ENCODE measurements around the gene EPAS1.

Gene EPAS1

GRCh38 chr2:46296840-46297545 lies at the start of gene EPAS1:
Gene EPAS1 (plus strand): TSS chr2:46297407. CDS start chr2:46297912, 505 bp downstream.
- DNase-seq (ENCODE audit: low spot score): peak; percentile 80

GRCh38 chr2:46248171-46248570 lies 49.0 kb upstream of the EPAS1 start:
- DNase-seq (ENCODE audit: low spot score): no peak

GRCh38 chr2:46249654-46250053 lies 47.6 kb upstream of the EPAS1 start:
- no peak for DNase-seq (ENCODE audit: low spot score)

- DNase-seq (ENCODE audit: low spot score): no peak
Measured at GRCh38 chr2:46252891-46253659, 44.1 kb upstream of the EPAS1 start.

- DNase-seq (ENCODE audit: low spot score): no peak
Measured at GRCh38 chr2:46254474-46254873, 42.7 kb upstream of the EPAS1 start.

GRCh38 chr2:46256563-46257142 lies 40.6 kb upstream of the EPAS1 start:
- DNase-seq (ENCODE audit: low spot score): no peak

GRCh38 chr2:46257476-46257875 lies 39.7 kb upstream of the EPAS1 start:
- no peak for DNase-seq (ENCODE audit: low spot score)

GRCh38 chr2:46257980-46258379 lies 39.2 kb upstream of the EPAS1 start:
- DNase-seq (ENCODE audit: low spot score): no peak

- no peak for DNase-seq (ENCODE audit: low spot score)
Measured at GRCh38 chr2:46258937-46259776, 38.0 kb upstream of the EPAS1 start.

- DNase-seq (ENCODE audit: low spot score): no peak
Measured at GRCh38 chr2:46259777-46260168, 37.4 kb upstream of the EPAS1 start.

- DNase-seq (ENCODE audit: low spot score): no peak
Measured at GRCh38 chr2:46260305-46260704, 36.9 kb upstream of the EPAS1 start.

- no peak for DNase-seq (ENCODE audit: low spot score)
Measured at GRCh38 chr2:46262248-46262938, 34.8 kb upstream of the EPAS1 start.

- no peak for DNase-seq (ENCODE audit: low spot score)
Measured at GRCh38 chr2:46263347-46263746, 33.9 kb upstream of the EPAS1 start.

- DNase-seq (ENCODE audit: low spot score): no peak
Measured at GRCh38 chr2:46264447-46264846, 32.8 kb upstream of the EPAS1 start.

- no peak for DNase-seq (ENCODE audit: low spot score)
Measured at GRCh38 chr2:46266134-46266533, 31.1 kb upstream of the EPAS1 start.

GRCh38 chr2:46267616-46268015 lies 29.6 kb upstream of the EPAS1 start:
- DNase-seq (ENCODE audit: low spot score): no peak

- no peak for DNase-seq (ENCODE audit: low spot score)
Measured at GRCh38 chr2:46268196-46268595, 29.0 kb upstream of the EPAS1 start.

- DNase-seq (ENCODE audit: low spot score): peak; percentile 28
Measured at GRCh38 chr2:46269001-46269400, 28.2 kb upstream of the EPAS1 start.

GRCh38 chr2:46269544-46270273 lies 27.5 kb upstream of the EPAS1 start:
- no peak for DNase-seq (ENCODE audit: low spot score)

- no peak for DNase-seq (ENCODE audit: low spot score)
Measured at GRCh38 chr2:46270384-46270783, 26.8 kb upstream of the EPAS1 start.

Data from SW480 (cell line).